Activated T-cell treated with anti-CD3 and anti-CD28 coated beads, Interleukin-2, amount 50 U/mL, for 72 hours (primary cell): ENCODE data around the gene GNAO1. TPM values are rescaled to one million over a fixed set of nuclear protein-coding genes. Genes with fewer than 3 reads are reported as not detected.

Source experiments
- ATAC-seq, 2 donors: fragments of 150-1000 bp; cut with Tn5 transposase; replicated peaks in 1 of 2; 2 replicates each; pipeline ENCODE4 v1.10.0; 2021; ENCODE audit warnings: moderate library complexity in 2 of 2, mild to moderate bottlenecking in 1 of 2
- DNase-seq, 2 donors: peaks; one replicate each; pipeline ENCODE4 v3.0.0; 2021 to 2022; ENCODE audit warnings: mixed read lengths in 1 of 2
- H3K27ac Mint-ChIP-seq: one replicate; pipeline ENCODE4 v1.8.0; 2022; ENCODE audit warnings: mild to moderate bottlenecking, moderate library complexity, mixed read lengths
- H3K27me3 Mint-ChIP-seq: one replicate; pipeline ENCODE4 v1.8.0; 2022; ENCODE audit warnings: low read depth, mixed read lengths
- H3K36me3 Mint-ChIP-seq, 2 donors: one replicate each; pipeline ENCODE4 v1.8.0; 2022; ENCODE audit warnings: mixed read lengths in 2 of 2, mild to moderate bottlenecking in 1 of 2; ENCODE audit not compliant: insufficient read depth in 2 of 2
- H3K4me1 Mint-ChIP-seq: one replicate; pipeline ENCODE4 v1.8.0; 2022; ENCODE audit warnings: low read depth, mixed read lengths
- H3K4me3 Mint-ChIP-seq, 2 donors: one replicate each; pipeline ENCODE4 v1.8.0; 2022; ENCODE audit warnings: mild to moderate bottlenecking in 2 of 2, mixed read lengths in 2 of 2, moderate library complexity in 2 of 2
- H3K9me3 Mint-ChIP-seq, 2 donors: one replicate each; pipeline ENCODE4 v1.8.0; 2022; ENCODE audit warnings: mixed read lengths in 2 of 2
- total RNA-seq, 2 donors: library from RNA; stranded (reverse); gene quantifications; one replicate each; pipeline ENCODE4 v1.2.3, GENCODE V29; 2022

GNAO1 gene
- total RNA-seq, 2 donors from 2014 or later, result 12.2 to 21.0 TPM

GRCh38 chr16:56337131-56337857 is 146.0 kb downstream of the GNAO1 start:
- H3K4me3 Mint-ChIP-seq, result no peak overlapping the region
- ATAC-seq, result no peak
- H3K9me3 Mint-ChIP-seq, result no peaks in the 10 kb centered on the region
- no peaks in the 10 kb centered on the region for H3K4me1 Mint-ChIP-seq
- DNase-seq, result no peak
- H3K27ac Mint-ChIP-seq, result no peak overlapping the region
- no peaks in the 10 kb centered on the region for H3K36me3 Mint-ChIP-seq
- no peaks in the 10 kb centered on the region for H3K27me3 Mint-ChIP-seq

DNA sequence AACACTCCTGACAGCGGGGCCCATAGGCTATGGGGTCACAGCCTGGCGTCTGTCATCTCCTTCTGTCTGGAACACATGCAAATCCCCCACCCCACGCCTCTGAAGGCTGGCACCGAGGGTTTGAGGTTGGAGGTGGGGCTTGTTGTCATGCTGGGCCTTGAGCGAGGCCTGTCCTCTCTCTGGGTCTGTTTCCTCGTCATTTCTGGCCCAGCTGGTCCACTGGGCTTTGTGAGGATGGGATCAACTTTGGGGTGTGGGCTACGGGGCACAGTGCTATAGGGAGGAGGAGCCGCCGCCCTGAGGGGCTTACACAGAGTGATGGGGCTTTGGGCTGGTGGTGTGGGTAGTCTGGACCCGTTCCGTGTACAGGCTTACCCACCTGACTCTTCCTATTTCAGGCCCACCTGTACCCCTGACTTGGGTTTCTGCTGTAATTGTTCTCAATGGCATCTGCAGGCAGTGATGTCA is 146.6 kb downstream of the GNAO1 start:
- no peaks in the 10 kb centered on the region for H3K4me1 Mint-ChIP-seq
- no peaks in the 10 kb centered on the region for H3K9me3 Mint-ChIP-seq
- no peaks in the 10 kb centered on the region for H3K36me3 Mint-ChIP-seq
- no peak overlapping the region for H3K4me3 Mint-ChIP-seq
- DNase-seq (no peak), ATAC-seq (no peak)
- H3K27me3 Mint-ChIP-seq, result no peaks in the 10 kb centered on the region
- H3K27ac Mint-ChIP-seq, result no peak overlapping the region

GRCh38 chr16:56338566-56339318 is 147.5 kb downstream of the GNAO1 start:
- H3K27ac Mint-ChIP-seq, result no peak overlapping the region
- H3K9me3 Mint-ChIP-seq, result no peaks in the 10 kb centered on the region
- no peaks in the 10 kb centered on the region for H3K36me3 Mint-ChIP-seq
- no peaks in the 10 kb centered on the region for H3K4me1 Mint-ChIP-seq
- H3K4me3 Mint-ChIP-seq, result no peak overlapping the region
- ATAC-seq (no peak), DNase-seq (no peak)
- H3K27me3 Mint-ChIP-seq, result no peaks in the 10 kb centered on the region

DNA sequence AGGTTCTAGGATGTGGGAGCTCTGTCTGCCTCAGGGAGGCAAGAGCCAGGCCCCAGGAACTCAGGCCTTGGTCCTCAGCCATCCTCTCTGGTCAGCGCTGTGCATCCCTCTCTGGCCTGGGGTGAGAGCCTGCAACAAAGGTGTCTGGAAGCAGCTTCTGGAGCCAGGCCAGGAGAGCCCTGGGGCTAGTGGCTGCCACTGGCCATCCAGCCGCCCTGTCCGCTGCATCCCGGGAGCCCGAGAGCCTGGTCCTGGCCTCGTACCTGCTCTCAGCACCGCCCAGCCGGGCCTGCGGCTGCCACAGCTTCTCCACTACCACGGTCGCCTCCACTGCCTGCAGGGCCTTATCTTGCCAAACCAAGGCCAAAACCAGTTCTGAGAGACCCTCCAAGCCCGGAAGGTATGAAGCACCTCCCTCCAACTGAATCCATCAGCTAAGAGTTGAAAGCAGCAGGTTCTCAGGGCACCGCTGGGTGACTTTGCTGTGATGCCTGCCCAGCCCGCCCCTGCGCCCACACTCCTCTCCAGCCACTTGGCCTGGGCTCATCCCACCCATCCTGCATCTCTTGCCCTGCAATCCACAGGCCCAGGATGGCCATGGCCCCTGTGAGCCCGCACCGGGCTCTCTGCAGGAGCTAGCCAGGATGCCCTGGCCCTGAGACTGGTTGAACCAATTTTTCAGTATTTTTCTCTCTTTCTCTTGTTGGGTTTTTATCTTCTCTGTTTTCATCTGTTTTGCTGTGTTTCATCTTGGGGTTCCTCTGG is 148.3 kb downstream of the GNAO1 start:
- H3K36me3 Mint-ChIP-seq, result no peaks in the 10 kb centered on the region
- ATAC-seq, result no peak
- H3K9me3 Mint-ChIP-seq, result no peaks in the 10 kb centered on the region
- DNase-seq, result no peak
- H3K4me1 Mint-ChIP-seq, result no peaks in the 10 kb centered on the region
- no peak overlapping the region for H3K4me3 Mint-ChIP-seq
- no peak overlapping the region for H3K27ac Mint-ChIP-seq
- H3K27me3 Mint-ChIP-seq, result no peaks in the 10 kb centered on the region

- Mint-ChIP-seq H3K4me1 (no peaks in the 10 kb centered on the region), H3K27ac (no peak overlapping the region), H3K27me3 (no peaks in the 10 kb centered on the region), H3K36me3 (no peaks in the 10 kb centered on the region), H3K4me3 (no peak overlapping the region), H3K9me3 (no peaks in the 10 kb centered on the region)
- ATAC-seq (no peak), DNase-seq (no peak)
Observed at GRCh38 chr16:56340416-56340815, 149.1 kb downstream of the GNAO1 start.

- Mint-ChIP-seq H3K36me3 (no peaks in the 10 kb centered on the region), H3K4me1 (no peaks in the 10 kb centered on the region), H3K9me3 (no peaks in the 10 kb centered on the region), H3K27me3 (no peaks in the 10 kb centered on the region), H3K4me3 (no peak overlapping the region), H3K27ac (no peak overlapping the region)
- ATAC-seq (no peak), DNase-seq (no peak)
Observed at GRCh38 chr16:56340864-56341365, 149.6 kb downstream of the GNAO1 start.

DNA sequence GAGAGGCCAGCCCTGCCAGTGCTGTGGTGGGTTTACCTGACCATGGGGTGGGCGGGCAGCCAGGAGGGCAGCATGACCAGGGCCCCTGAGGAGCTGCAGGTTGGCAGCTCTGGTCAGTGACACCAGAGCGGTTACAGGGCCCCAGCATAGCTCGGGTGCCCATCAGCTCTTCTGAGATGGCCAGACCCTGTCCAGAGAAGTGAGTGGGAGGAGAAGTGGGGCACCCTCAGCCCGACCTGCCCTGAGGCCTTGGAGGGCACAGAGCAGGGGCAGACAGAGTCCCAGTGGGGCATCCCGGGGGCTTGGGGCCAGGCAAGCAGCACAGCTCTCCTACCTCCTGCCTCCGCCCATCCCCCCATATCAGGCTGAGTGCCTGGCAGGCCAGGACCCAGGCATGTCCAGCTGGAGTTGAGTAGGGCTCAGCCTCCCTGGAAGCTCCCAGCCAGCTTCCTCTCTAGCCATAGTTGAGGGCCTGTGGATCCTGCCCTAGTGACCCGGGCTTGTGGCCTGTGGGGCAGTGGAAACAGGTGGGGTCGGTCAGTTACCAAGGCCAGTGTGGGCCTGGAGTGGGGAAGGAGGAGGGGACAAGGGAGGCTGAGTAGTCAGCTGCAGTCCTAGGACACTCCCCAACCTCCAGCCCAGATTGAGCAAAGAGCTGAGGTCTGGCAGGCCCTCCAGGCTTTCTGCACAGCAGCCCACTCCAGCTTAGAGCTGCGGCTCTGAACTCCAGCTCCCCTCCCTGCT is 150.5 kb downstream of the GNAO1 start:
- Mint-ChIP-seq H3K4me1 (no peaks in the 10 kb centered on the region), H3K4me3 (no peak overlapping the region)

DNA sequence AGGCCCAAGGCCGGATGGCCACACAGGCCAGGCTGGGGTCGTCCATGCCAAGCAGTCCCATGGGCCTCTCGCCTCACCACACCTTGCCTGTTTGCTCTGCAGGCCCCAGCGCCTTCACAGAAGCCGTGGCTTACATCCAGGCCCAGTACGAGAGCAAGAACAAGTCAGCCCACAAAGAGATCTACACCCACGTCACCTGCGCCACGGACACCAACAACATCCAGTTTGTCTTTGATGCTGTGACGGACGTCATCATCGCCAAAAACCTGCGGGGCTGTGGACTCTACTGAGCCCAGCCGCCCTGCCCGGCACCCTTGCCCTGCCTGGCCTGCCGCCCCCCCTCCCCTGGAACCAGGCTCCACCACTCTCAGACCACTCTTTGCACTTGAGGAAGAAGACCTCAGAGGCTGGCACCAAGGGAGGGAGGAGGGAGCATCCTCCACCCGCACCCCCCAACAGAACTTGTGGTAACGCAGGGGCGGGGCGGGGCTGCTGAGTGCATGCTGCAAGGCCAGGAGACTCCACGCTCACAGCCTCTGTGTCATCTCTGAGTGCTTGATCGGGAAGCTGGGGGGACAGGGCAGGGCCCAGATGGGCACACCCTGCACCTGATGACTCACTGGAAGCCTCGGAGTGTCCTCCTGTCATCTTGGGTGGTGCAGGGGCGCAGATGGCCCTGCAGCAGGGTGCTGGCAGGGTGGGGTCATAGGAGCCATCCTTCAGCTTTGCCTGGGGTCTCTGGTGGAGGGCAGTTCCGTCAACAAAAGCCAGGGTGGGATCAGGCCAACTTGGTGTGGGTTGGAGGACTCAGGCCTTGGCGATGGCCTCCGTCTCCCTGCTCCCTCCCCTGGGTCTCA is 152.6 kb downstream of the GNAO1 start:
- no peak overlapping the region for H3K4me3 Mint-ChIP-seq
- no peak for DNase-seq
- no peak for ATAC-seq
- H3K36me3 Mint-ChIP-seq, result no peaks in the 10 kb centered on the region
- no peaks in the 10 kb centered on the region for H3K27me3 Mint-ChIP-seq
- H3K9me3 Mint-ChIP-seq, result no peaks in the 10 kb centered on the region
- H3K4me1 Mint-ChIP-seq, result no peaks in the 10 kb centered on the region
- no peak overlapping the region for H3K27ac Mint-ChIP-seq

More for the DNA sequence above, 150.5 kb downstream of the GNAO1 start:
- H3K9me3 Mint-ChIP-seq, result no peaks in the 10 kb centered on the region
- DNase-seq (no peak), ATAC-seq (no peak)
- H3K27me3 Mint-ChIP-seq, result no peaks in the 10 kb centered on the region
- H3K27ac Mint-ChIP-seq, result no peak overlapping the region
- no peaks in the 10 kb centered on the region for H3K36me3 Mint-ChIP-seq

DNA sequence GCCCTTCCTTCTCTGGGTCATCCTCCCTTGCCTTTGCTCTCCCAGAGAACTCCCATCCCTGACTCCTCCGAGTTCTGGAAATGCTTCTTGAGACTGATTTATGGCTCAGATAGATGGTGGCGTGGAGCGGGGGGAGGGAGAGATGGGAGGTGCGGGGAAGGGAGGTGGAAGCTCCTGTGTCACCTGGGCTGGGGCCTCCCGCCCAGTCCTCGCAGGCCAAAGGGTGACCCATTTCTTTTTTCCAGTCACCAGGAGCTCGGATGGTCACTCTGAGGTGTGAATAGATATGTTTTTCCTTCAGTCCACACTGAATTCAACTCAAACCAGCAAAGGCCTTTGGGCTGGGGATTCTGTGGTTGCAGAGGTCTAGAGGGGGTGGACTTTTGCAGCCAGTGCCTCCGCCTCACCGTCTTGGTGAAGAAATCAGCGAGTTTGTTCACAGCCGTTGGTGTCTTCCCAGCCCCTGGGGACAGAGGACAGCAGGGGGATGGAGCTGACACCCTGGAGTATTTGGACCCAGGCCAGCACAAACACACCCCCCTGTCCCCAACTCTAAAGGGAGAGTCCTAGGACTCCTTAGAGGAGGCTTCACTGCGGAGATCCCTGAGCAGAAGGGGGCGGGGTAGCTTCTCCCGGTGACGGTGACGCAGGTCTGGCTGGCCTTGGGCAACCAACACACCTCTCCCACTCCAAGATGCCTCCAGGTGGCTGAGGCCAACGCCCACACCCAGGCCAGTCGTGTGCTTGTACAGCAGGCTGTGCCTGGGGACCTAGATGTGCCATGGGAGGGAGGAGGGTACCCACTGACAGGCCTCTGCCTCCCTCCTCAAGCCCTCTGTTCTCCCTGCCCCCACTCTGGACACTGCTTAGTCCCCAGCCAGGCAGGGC is 153.5 kb downstream of the GNAO1 start:
- H3K27me3 Mint-ChIP-seq, result no peaks in the 10 kb centered on the region
- no peaks in the 10 kb centered on the region for H3K9me3 Mint-ChIP-seq
- no peak overlapping the region for H3K27ac Mint-ChIP-seq
- no peak overlapping the region for H3K4me3 Mint-ChIP-seq
- H3K4me1 Mint-ChIP-seq, result no peaks in the 10 kb centered on the region
- ATAC-seq, result no peak
- no peaks in the 10 kb centered on the region for H3K36me3 Mint-ChIP-seq
- DNase-seq, result no peak

DNA sequence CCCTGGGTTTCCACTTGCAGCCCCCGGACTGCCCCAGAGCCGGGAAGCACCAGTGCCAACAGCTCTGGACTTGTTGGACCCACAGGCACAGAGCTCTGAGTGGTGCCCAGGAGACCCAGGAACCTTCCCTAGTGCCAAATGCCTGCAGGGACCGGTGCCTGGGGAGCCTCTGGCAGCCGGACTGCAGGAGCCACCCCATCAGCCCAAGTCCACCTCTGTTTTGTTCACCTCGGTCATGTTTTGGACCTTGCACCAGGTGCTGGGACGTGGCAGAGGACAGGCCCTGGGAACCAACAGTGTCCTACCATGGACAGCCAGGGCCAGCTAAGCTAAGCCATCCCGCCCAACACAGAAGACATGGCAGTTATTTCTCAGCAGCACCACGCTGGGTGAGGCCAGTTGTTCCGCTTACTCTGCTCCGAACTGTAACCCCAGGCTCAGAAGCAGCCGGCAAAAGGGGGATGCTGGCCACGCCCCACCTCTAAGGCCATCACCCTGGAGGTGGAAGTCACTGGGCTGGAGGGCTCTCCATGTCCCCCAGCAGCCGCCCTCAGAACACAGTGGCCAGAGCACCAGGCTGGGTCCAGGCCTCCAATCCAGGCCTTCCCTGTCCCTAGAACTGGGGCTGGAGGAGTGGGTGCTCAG is 154.2 kb downstream of the GNAO1 start:
- H3K4me3 Mint-ChIP-seq, result no peak overlapping the region
- no peak for DNase-seq
- H3K27me3 Mint-ChIP-seq, result no peaks in the 10 kb centered on the region
- ATAC-seq, result no peak
- no peaks in the 10 kb centered on the region for H3K4me1 Mint-ChIP-seq
- no peaks in the 10 kb centered on the region for H3K9me3 Mint-ChIP-seq
- no peak overlapping the region for H3K27ac Mint-ChIP-seq
- no peaks in the 10 kb centered on the region for H3K36me3 Mint-ChIP-seq
